ENCODE data around the gene PAK6.

PAK6 gene

DNA sequence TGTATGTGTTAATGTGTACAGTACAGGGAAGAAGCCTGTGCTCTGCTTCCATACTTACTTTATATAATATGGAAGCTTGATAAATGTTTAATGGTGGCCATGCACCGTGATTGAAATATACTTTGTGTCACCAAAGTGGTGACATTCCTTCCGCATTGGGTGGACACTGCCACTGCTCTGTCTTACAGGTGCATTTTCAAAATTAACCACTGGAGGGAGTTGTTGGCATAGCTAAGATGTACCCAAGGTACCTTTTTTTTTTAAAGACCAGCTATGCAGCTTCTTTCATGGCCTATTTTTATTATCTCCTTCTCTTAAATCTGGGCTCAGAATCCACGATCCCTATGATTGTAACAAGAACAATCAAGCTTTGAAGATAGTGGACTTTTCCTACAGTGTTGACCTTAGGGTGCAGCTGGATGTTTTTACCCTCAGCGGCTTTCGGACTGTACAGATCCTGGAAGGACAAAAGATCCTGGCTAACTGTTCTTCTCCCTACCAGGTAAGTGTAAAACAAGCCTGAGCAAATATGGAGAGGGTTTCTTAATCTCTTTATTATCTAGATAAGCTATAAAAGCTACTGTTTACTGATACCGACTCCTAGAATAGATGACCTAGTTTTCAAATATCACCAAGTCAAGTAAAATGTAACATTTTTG is 21.6 kb upstream of the PAK6 start:
- DNase-seq (ENCODE audit: low read depth, low spot score), result peak; percentile 12
- no peak overlapping the region for H3K4me3 ChIP-seq (ENCODE audit: low read depth, low read length)
- CTCF ChIA-PET, result interaction anchor here (0.6 to 49.7 kb wide), 54 partner anchors 10 to 1545 kb away, joined by 3 to 1718 read pairs (median 6); partner anchors contain the start of genes ANKRD63, INAFM2, IVD and PAK6
- POLR2A ChIA-PET, result no interaction called here
- TF ChIP-seq, protein P1, sequence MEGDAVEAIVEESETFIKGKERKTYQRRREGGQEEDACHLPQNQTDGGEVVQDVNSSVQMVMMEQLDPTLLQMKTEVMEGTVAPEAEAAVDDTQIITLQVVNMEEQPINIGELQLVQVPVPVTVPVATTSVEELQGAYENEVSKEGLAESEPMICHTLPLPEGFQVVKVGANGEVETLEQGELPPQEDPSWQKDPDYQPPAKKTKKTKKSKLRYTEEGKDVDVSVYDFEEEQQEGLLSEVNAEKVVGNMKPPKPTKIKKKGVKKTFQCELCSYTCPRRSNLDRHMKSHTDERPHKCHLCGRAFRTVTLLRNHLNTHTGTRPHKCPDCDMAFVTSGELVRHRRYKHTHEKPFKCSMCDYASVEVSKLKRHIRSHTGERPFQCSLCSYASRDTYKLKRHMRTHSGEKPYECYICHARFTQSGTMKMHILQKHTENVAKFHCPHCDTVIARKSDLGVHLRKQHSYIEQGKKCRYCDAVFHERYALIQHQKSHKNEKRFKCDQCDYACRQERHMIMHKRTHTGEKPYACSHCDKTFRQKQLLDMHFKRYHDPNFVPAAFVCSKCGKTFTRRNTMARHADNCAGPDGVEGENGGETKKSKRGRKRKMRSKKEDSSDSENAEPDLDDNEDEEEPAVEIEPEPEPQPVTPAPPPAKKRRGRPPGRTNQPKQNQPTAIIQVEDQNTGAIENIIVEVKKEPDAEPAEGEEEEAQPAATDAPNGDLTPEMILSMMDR (IDR thresholded peaks at IDR 0.05; ENCODE audit: insufficient read depth, low read length, missing control alignments), result peak; percentile 60

DNA sequence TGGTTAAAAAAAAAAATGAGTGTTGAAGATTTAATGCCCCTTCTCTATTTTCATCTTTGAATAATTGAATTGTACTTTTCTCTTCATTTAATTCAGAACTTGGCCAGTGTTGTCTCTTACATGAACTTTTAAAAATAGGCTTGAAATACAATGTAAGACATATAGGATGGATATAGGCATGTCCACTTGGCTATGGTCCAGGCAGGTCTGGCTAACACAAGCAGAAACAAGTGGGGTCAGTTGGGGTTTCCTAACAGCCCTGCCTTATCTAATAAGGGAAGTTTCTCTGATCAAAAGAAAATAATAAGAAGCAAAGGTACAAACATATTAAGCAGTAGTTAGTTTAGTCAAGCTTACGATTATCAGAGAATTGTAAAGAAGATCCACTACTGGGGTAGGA is 19.1 kb upstream of the PAK6 start:
- no peak overlapping the region for H3K4me3 ChIP-seq (ENCODE audit: low read depth, low read length)
- TF ChIP-seq, protein P1 (IDR thresholded peaks at IDR 0.05; ENCODE audit: insufficient read depth, low read length, missing control alignments), result no peak
- CTCF ChIA-PET, result interaction anchor here (0.8 to 49.7 kb wide), 10 partner anchors 8 to 174 kb away, joined by 3 to 1718 read pairs (median 5); partner anchors contain the start of genes PAK6 and PLCB2
- DNase-seq (ENCODE audit: low read depth, low spot score), result no peak
- POLR2A ChIA-PET, result no interaction called here

DNA sequence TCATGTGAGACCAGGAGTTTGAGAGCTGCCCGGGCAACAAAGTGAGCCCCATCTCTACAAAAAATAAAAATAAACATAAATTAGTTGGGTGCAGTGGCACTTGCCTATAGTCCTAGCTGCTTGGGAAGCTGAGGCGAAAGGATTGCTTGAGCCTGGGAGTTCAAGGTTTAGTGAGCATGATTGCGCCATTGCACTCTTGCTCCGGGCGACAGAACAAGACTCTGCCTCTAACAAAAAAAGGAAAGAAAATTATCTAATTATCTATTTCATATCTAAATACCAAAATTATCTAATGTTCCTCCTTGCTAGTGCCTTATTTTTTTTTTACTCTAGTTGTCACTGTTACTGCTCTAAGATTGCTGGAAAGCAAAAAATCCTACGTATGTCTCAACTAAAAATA is 16.7 kb upstream of the PAK6 start:
- POLR2A ChIA-PET, result no interaction called here
- CTCF ChIA-PET, result interaction anchor here (1.5 to 49.7 kb wide), 3 partner anchors 10 to 69 kb away, joined by 3 to 1718 read pairs (median 4); no protein-coding TSS in a partner anchor
- DNase-seq (ENCODE audit: low read depth, low spot score), result no peak
- TF ChIP-seq, protein P1 (IDR thresholded peaks at IDR 0.05; ENCODE audit: insufficient read depth, low read length, missing control alignments), result no peak
- H3K4me3 ChIP-seq (ENCODE audit: low read depth, low read length), result no peak overlapping the region

DNA sequence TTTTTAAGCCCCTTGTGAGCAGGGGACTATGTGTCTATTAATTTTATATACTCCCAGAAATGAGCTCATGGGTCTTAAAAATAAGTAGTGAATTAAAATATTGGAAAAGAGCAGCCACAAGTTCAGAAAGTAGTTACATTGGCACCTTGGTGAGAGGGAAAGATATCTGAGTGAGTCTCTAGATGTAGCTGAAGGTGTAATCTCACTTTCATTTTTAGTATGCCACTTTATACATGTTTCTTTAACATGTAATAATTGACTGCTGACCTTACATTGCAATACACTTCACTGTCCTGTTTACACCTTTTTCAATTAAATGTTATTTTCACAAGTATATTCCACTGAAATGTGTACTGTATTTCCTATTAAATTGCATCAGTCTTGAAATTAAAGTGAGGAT is 12.1 kb upstream of the PAK6 start:
- DNase-seq (ENCODE audit: low read depth, low spot score), result no peak
- CTCF ChIA-PET, result interaction anchor here (1.1 to 49.7 kb wide), 6 partner anchors 9 to 122 kb away, joined by 3 to 1718 read pairs (median 6); partner anchors contain the start of gene PAK6
- POLR2A ChIA-PET, result no interaction called here
- no peak overlapping the region for H3K4me3 ChIP-seq (ENCODE audit: low read depth, low read length)
- TF ChIP-seq, protein P1 (IDR thresholded peaks at IDR 0.05; ENCODE audit: insufficient read depth, low read length, missing control alignments), result no peak

DNA sequence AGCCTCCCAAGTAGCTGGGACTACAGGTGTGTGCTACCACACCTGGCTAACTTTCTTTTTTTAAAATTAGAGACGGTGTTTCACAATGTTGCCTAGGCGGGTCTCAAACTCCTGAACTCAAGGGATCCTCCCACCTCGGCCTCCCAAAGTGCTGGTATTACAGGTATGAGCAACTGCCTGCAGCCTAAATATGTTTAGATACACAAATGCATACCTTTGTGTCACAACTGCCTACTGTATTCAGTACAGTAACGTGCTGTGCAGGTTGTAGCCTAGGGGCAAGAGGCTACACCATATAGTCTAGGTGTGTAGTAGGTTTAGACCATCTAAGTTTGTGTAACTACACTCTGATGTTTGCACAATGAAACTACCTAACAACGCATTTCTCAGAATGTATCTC is 9.5 kb upstream of the PAK6 start:
- POLR2A ChIA-PET, result no interaction called here
- no peak overlapping the region for H3K4me3 ChIP-seq (ENCODE audit: low read depth, low read length)
- no peak for DNase-seq (ENCODE audit: low read depth, low spot score)
- CTCF ChIA-PET, result interaction anchor here (1.3 to 49.7 kb wide), 3 partner anchors 11 to 115 kb away, joined by 3 to 1718 read pairs (median 70); no protein-coding TSS in a partner anchor
- TF ChIP-seq, protein P1 (IDR thresholded peaks at IDR 0.05; ENCODE audit: insufficient read depth, low read length, missing control alignments), result no peak

DNA sequence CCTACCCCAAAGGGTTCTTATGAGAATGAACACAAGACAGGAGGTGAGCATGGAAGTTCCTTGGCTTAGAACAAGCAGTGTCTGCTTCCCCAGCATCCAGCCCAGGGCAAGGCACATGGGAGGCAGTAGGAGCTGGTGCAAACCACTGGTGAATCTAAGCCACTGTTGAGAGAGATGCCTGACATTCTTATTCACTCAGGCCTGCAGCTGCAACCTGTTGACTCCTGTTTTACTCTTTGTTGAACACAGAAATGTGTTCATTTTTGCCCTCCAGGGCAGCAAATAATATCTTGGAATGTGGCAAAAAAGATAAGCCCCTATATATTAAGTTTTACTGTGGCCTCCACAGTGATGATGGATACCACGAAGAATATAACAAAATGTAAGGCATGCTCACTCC is 8.9 kb upstream of the PAK6 start:
- H3K4me3 ChIP-seq (ENCODE audit: low read depth, low read length), result no peak overlapping the region
- ChIA-PET CTCF (interaction anchor here (1.3 to 49.7 kb wide), 4 partner anchors 12 to 114 kb away, joined by 3 to 1718 read pairs (median 44); no protein-coding TSS in a partner anchor), POLR2A (no interaction called here)
- TF ChIP-seq, protein P1 (IDR thresholded peaks at IDR 0.05; ENCODE audit: insufficient read depth, low read length, missing control alignments), result no peak
- DNase-seq (ENCODE audit: low read depth, low spot score), result no peak

All from AG04449 (cell line).